Measurements from ENCODE around the gene ZSWIM1. TPM values are rescaled to one million over a fixed set of nuclear protein-coding genes. Genes with fewer than 3 reads are reported as not detected.

ZSWIM1 gene
- total and polyA plus RNA-seq, 2 of the 8 experiments (the other 6 are each of a cell fraction or from before 2014, with no cell fraction given), result 14.1 to 15.6 TPM

DNA sequence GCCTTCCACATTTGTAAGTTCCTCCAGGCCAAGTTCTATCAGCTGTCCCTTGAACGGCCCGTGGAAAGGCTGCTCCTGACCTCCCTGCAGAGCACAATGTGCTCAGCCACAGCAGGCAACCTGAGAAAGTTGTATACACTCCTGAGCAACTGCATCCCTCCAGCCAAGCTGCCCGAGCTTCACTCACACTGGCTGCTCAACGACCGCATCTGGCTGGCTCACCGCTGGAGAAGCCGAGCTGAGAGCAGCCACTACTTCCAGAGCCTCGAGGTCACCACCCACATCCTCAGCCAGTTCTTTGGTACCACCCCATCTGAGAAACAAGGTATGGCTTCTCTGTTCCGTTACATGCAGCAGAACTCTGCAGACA lies 2.1 kb downstream of the ZSWIM1 start (continued):
- TF ChIP-seq ZNF274 (IDR thresholded peaks at IDR 0.05; ENCODE audit: borderline replicate concordance, extremely low read depth, low read length) (no peak), GABPA (IDR thresholded peaks at IDR 0.05; ENCODE audit: borderline replicate concordance, insufficient read depth, low read length) (no peak), KDM5A (IDR thresholded peaks at IDR 0.05; ENCODE audit: low read length) (no peak)

Measured in H1 (cell line).